ENCODE data around the gene MED15. TPM values are rescaled to one million over a fixed set of nuclear protein-coding genes. Genes with fewer than 3 reads are reported as not detected.
"Not testable (repeated sequence)": the region's sequence is repeated elsewhere in the genome, so short reads cannot be mapped to it uniquely, and the experiment has no call there.

MED15 gene
- total and polyA plus RNA-seq, 12 donors, result 33.8 to 66.8 (median 40.9) TPM

DNA sequence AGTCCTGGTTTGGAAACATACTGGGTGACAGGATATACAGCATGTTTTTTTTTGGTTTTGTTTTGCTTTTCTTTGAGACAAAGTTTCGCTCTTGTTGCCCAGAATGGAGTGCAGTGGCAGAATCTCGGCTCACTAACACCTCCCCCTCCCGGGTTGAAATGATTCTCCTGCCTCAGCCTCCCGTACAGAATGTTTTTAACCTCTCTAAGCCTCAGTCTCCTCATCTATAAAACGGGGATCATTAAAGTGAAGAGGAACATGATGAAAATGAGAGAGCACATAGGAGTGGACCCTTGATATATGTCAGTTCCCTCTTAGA lies 41.7 kb upstream of the MED15 start:
- Histone ChIP-seq H3K4me3 (no peak overlapping the region), H3K36me3 (peaks cover 0 to 46% (median 8%) of the 10 kb centered on the region in 9 donors), H3K27ac (peak overlapping the region in 1 of 10 donors; percentile 26), H3K4me1 (peaks cover 5 to 29% (median 14%) of the 10 kb centered on the region in 9 donors), H3K9me3 (no peaks in the 10 kb centered on the region), H3K27me3 (no peaks in the 10 kb centered on the region)
- DNase-seq (no peak), ATAC-seq (no peak)
- intact Hi-C loops (cut with DNase I), result no loop called here
- 92 to 94% methylated on average over 5 of the region's 5 CpGs for WGBS, 2 donors
- TF ChIP-seq, protein P1, sequence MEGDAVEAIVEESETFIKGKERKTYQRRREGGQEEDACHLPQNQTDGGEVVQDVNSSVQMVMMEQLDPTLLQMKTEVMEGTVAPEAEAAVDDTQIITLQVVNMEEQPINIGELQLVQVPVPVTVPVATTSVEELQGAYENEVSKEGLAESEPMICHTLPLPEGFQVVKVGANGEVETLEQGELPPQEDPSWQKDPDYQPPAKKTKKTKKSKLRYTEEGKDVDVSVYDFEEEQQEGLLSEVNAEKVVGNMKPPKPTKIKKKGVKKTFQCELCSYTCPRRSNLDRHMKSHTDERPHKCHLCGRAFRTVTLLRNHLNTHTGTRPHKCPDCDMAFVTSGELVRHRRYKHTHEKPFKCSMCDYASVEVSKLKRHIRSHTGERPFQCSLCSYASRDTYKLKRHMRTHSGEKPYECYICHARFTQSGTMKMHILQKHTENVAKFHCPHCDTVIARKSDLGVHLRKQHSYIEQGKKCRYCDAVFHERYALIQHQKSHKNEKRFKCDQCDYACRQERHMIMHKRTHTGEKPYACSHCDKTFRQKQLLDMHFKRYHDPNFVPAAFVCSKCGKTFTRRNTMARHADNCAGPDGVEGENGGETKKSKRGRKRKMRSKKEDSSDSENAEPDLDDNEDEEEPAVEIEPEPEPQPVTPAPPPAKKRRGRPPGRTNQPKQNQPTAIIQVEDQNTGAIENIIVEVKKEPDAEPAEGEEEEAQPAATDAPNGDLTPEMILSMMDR (IDR thresholded peaks at IDR 0.05), result no peak

DNA sequence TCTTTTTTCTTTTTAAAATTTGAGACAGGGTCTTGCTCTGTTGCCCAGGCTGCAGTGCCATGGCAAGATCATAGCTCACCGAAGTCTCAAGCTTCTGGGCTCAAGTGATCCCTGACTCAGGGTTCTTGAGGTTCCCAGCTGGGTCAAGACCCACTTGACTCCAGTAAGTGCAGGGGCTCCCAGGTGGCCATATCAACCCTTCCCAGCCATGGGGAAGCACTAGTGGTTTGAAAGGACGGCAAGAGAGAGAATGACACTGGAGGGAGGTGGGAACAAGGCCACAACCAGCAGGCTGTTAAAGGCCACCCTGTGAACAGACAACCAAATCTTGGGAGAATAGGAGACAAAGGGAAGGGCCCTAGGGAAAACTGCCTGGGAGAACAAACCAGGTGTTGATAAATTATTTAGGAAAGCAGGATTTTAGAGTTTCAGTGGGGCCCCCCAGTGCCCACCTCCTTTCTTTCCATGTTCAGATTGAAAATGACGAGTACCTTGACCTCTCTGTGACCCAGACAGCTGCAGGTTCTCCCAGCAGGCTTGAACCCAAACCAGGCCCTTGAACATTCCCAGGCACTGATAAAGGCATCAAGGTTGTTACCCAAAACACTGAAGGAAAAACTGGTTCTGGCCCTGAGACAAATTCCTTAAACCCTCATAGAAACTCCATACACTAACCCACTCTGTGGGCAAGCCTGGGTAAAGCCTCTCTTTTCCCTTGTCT lies 40.6 kb upstream of the MED15 start:
- TF ChIP-seq, protein P1 (IDR thresholded peaks at IDR 0.05), result no peak

DNA sequence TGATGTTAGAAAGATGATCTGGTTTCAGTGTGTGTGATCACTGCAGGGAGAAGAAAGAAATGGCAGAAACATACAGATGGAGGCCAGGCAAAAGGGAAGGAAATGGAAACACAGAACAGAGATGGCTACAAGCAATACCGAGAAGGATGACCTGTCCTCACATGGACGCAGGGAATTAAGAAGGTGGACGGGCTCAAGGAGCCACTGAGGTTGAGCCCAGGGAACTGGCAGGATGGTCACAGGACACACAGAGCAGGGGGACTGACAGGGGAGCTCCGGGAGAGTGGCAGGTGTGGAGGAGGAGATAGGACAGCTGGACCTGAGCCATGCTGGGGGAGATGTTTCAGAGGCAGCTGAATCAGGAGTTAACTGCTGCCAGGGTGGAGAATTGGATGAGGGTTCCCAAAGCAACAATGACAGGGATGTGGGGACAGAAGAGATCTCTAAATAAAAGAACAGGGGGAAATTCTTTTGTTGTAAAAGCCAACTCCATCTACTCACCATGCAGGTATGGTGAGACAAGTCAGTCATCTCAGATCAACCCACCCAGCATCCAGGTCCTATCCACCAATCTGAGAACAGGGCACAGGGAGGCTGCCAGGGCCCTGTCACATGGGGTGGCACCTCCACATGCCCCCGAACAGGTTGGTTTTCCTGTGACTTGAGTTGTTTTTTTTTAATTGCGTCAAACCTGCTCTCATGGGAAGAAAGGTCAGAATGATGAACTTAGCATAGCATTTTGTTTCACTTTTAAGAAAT lies 38.1 kb upstream of the MED15 start:
- H3K9me3 ChIP-seq, result no peaks in the 10 kb centered on the region
- no peak for DNase-seq
- H3K36me3 ChIP-seq, result peaks cover 0 to 47% (median 8%) of the 10 kb centered on the region in 9 donors
- intact Hi-C loops (cut with DNase I), result no loop called here
- WGBS, 2 donors, result 82 to 86% methylated on average over 6 of the region's 6 CpGs
- no peak overlapping the region for H3K4me3 ChIP-seq
- H3K4me1 ChIP-seq, result peaks cover 0 to 11% (median 0%) of the 10 kb centered on the region in 9 donors
- TF ChIP-seq, protein P1 (IDR thresholded peaks at IDR 0.05), result no peak
- no peak overlapping the region for H3K27ac ChIP-seq
- no peak for ATAC-seq
- no peaks in the 10 kb centered on the region for H3K27me3 ChIP-seq

More for the DNA sequence above, 40.6 kb upstream of the MED15 start:
- ATAC-seq (no peak), DNase-seq (no peak)
- peaks cover 0 to 57% (median 8%) of the 10 kb centered on the region in 9 donors for H3K36me3 ChIP-seq
- H3K9me3 ChIP-seq, result no peaks in the 10 kb centered on the region
- intact Hi-C loops (cut with DNase I), result no loop called here
- peaks cover 5 to 29% (median 14%) of the 10 kb centered on the region in 9 donors for H3K4me1 ChIP-seq
- 83 to 88% methylated on average over 3 of the region's 3 CpGs for WGBS, 2 donors
- no peaks in the 10 kb centered on the region for H3K27me3 ChIP-seq
- H3K4me3 ChIP-seq, result no peak overlapping the region
- H3K27ac ChIP-seq, result no peak overlapping the region

DNA sequence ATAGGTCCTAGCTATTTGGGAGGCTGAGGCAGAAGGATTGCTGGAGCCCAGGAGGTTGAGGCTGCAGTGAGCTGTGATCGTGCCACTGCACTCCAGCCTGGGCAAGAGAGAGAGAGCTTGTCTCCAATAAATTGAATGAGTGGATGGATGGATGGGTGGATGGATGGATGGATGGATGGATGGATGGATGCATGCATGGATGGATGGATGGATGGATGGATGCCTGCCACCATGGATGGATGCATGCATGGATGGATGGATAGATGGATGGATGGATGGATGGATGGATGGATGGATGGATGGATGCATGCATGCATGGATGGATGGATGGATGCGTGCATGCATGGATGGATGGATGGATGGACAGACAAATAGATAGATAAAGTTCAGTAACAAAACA lies 36.9 kb upstream of the MED15 start:
- ATAC-seq; H3K4me3 ChIP-seq; intact Hi-C loops (cut with DNase I); H3K27ac ChIP-seq; H3K27me3 ChIP-seq; H3K4me1 ChIP-seq; H3K9me3 ChIP-seq; DNase-seq: not testable (repeated sequence)
- whole genome bisulfite sequencing, 2 donors, result 97 to 98% methylated on average over 2 of the region's 2 CpGs
- H3K36me3 ChIP-seq, result peaks cover 0 to 35% (median 3%) of the 10 kb centered on the region in 9 donors
